Activated naive CD4-positive, alpha-beta T cell treated with anti-CD3 and anti-CD28 coated beads for 36 hours (primary cell): ENCODE results near the gene TMEM169. TPM values are rescaled to one million over a fixed set of nuclear protein-coding genes. Genes with fewer than 3 reads are reported as not detected.
"Not testable (repeated sequence)": the region's sequence is repeated elsewhere in the genome, so short reads cannot be mapped to it uniquely, and the experiment has no call there.

ENCODE experiments used
- CTCF ChIA-PET: fragments of 350-600 bp; sonication (Branson Sonifier 250); formaldehyde crosslinking; loops from one replicate; lab custom pipeline; 2021; ENCODE audit warnings: antibody characterized with exemption; lab: Charles Lee
- DNase-seq: peaks from one replicate; pipeline ENCODE4 v3.0.0-alpha.2; 2020
- H3K27ac Mint-ChIP-seq: one replicate; pipeline ENCODE4 v1.8.0; 2021; ENCODE audit warnings: mild to moderate bottlenecking, mixed read lengths
- H3K27me3 Mint-ChIP-seq: one replicate; pipeline ENCODE4 v1.8.0; 2021; ENCODE audit warnings: low read depth, mixed read lengths
- H3K36me3 Mint-ChIP-seq: one replicate; pipeline ENCODE4 v1.8.0; 2021; ENCODE audit warnings: low read depth, mixed read lengths
- H3K4me1 Mint-ChIP-seq: one replicate; pipeline ENCODE4 v1.8.0; 2021; ENCODE audit warnings: low read depth, mixed read lengths
- H3K4me3 Mint-ChIP-seq: one replicate; pipeline ENCODE4 v1.8.0; 2021; ENCODE audit warnings: mild to moderate bottlenecking, moderate library complexity, mixed read lengths
- H3K9me3 Mint-ChIP-seq: one replicate; pipeline ENCODE4 v1.8.0; 2021; ENCODE audit warnings: mixed read lengths
- intact Hi-C: fragments of 100-400 bp; cut with micrococcal nuclease; formaldehyde crosslinking; loops from one replicate; pipeline ENCODE4 v1.15.1; 2023
- total RNA-seq, 2 experiments: library from RNA; stranded (reverse); gene quantifications; one replicate each; pipeline ENCODE4 v1.2.3, GENCODE V29; 2021

TMEM169 gene
- total RNA-seq, 2 experiments from 2014 or later = 0.57 to 0.81 TPM

GRCh38 chr2:216139884-216140283, 58.2 kb downstream of the TMEM169 start:
- H3K9me3 Mint-ChIP-seq = no peaks in the 10 kb centered on the region

GRCh38 chr2:216141516-216141915, 59.8 kb downstream of the TMEM169 start:
- H3K36me3 Mint-ChIP-seq = peaks cover 43% of the 10 kb centered on the region
- not testable (repeated sequence) for DNase-seq

More at GRCh38 chr2:216139884-216140283, 58.2 kb downstream of the TMEM169 start:
- intact Hi-C loops = loop anchor here (1.0 kb wide), 2 partner anchors 30 to 106 kb away; no protein-coding TSS in a partner anchor
- Mint-ChIP-seq H3K4me3 (no peak overlapping the region), H3K36me3 (peaks cover 56% of the 10 kb centered on the region), H3K4me1 (peaks cover 40% of the 10 kb centered on the region), H3K27me3 (no peaks in the 10 kb centered on the region), H3K27ac (peak overlapping the region; percentile 14)
- DNase-seq = peak; percentile 66
- CTCF ChIA-PET = interaction anchor here (1.2 to 3.1 kb wide), 5 partner anchors 10 to 33 kb away, joined by 5 to 24 read pairs (median 8); partner anchors contain the start of gene XRCC5

GRCh38 chr2:216142540-216142939, 60.8 kb downstream of the TMEM169 start:
- Mint-ChIP-seq H3K36me3 (peaks cover 44% of the 10 kb centered on the region), H3K27ac (peak overlapping the region; percentile 69), H3K9me3 (no peaks in the 10 kb centered on the region), H3K4me3 (no peak overlapping the region), H3K27me3 (no peaks in the 10 kb centered on the region), H3K4me1 (peaks cover 35% of the 10 kb centered on the region)
- intact Hi-C loops = no loop called here
- DNase-seq = peak; percentile 52
- CTCF ChIA-PET = interaction anchor here (0.8 to 3.1 kb wide), 4 partner anchors 12 to 185 kb away, joined by 3 to 24 read pairs (median 6); partner anchors contain the start of gene XRCC5

More at GRCh38 chr2:216141516-216141915, 59.8 kb downstream of the TMEM169 start:
- intact Hi-C loops, H3K27me3 Mint-ChIP-seq, H3K4me3 Mint-ChIP-seq, H3K9me3 Mint-ChIP-seq: not testable (repeated sequence)
- H3K4me1 Mint-ChIP-seq = peaks cover 31% of the 10 kb centered on the region
- CTCF ChIA-PET = interaction anchor here (0.6 to 3.1 kb wide), 10 partner anchors 11 to 108 kb away, joined by 3 to 24 read pairs (median 6); partner anchors contain the start of gene XRCC5
- H3K27ac Mint-ChIP-seq = peak overlapping the region; percentile 22

- Mint-ChIP-seq H3K36me3 (peaks cover 40% of the 10 kb centered on the region), H3K9me3 (no peaks in the 10 kb centered on the region), H3K4me3 (no peak overlapping the region), H3K4me1 (peaks cover 36% of the 10 kb centered on the region), H3K27me3 (no peaks in the 10 kb centered on the region), H3K27ac (no peak overlapping the region)
- DNase-seq = no peak
- CTCF ChIA-PET = interaction anchor here (0.5 kb wide), 1 partner anchor 44 kb away, joined by 3 read pairs; no protein-coding TSS in a partner anchor
- intact Hi-C loops = no loop called here
Measured at GRCh38 chr2:216144372-216144771, 62.7 kb downstream of the TMEM169 start.

GRCh38 chr2:216144857-216145256, 63.1 kb downstream of the TMEM169 start:
- H3K4me3 Mint-ChIP-seq = no peak overlapping the region
- H3K27ac Mint-ChIP-seq = no peak overlapping the region
- H3K36me3 Mint-ChIP-seq = peaks cover 45% of the 10 kb centered on the region
- CTCF ChIA-PET = interaction anchor here (0.5 to 1.6 kb wide), 3 partner anchors 9 to 43 kb away, joined by 3 to 4 read pairs (median 4); no protein-coding TSS in a partner anchor
- no peaks in the 10 kb centered on the region for H3K27me3 Mint-ChIP-seq
- H3K4me1 Mint-ChIP-seq = peaks cover 40% of the 10 kb centered on the region
- H3K9me3 Mint-ChIP-seq = no peaks in the 10 kb centered on the region
- intact Hi-C loops = no loop called here
- DNase-seq = no peak

- no peak for DNase-seq
- Mint-ChIP-seq H3K27ac (no peak overlapping the region), H3K36me3 (peaks cover 47% of the 10 kb centered on the region), H3K4me3 (no peak overlapping the region), H3K9me3 (no peaks in the 10 kb centered on the region), H3K4me1 (peaks cover 35% of the 10 kb centered on the region), H3K27me3 (no peaks in the 10 kb centered on the region)
- intact Hi-C loops = no loop called here
- CTCF ChIA-PET = interaction anchor here (0.8 to 1.8 kb wide), 3 partner anchors 15 to 258 kb away, joined by 3 to 7 read pairs (median 4); no protein-coding TSS in a partner anchor
Measured at GRCh38 chr2:216146573-216146972, 64.9 kb downstream of the TMEM169 start.

GRCh38 chr2:216147172-216148131, 65.7 kb downstream of the TMEM169 start:
- Mint-ChIP-seq H3K9me3 (no peaks in the 10 kb centered on the region), H3K4me3 (no peak overlapping the region), H3K27me3 (no peaks in the 10 kb centered on the region), H3K4me1 (peaks cover 30% of the 10 kb centered on the region), H3K27ac (peak overlapping the region; percentile 10), H3K36me3 (peaks cover 49% of the 10 kb centered on the region)
- intact Hi-C loops = no loop called here
- CTCF ChIA-PET = interaction anchor here (0.6 to 1.8 kb wide), 3 partner anchors 27 to 257 kb away, joined by 3 to 8 read pairs (median 7); no protein-coding TSS in a partner anchor
- no peak for DNase-seq

GRCh38 chr2:216148983-216149382, 67.3 kb downstream of the TMEM169 start:
- no peak overlapping the region for H3K4me3 Mint-ChIP-seq
- H3K27me3 Mint-ChIP-seq = no peaks in the 10 kb centered on the region
- no peaks in the 10 kb centered on the region for H3K9me3 Mint-ChIP-seq
- no peak for DNase-seq
- no peak overlapping the region for H3K27ac Mint-ChIP-seq
- peaks cover 25% of the 10 kb centered on the region for H3K4me1 Mint-ChIP-seq
- intact Hi-C loops = no loop called here
- peaks cover 55% of the 10 kb centered on the region for H3K36me3 Mint-ChIP-seq
- CTCF ChIA-PET = no interaction called here

- CTCF ChIA-PET = interaction anchor here (1.2 kb wide), 1 partner anchor 10 kb away, joined by 5 read pairs; no protein-coding TSS in a partner anchor
- Mint-ChIP-seq H3K4me1 (peaks cover 25% of the 10 kb centered on the region), H3K9me3 (no peaks in the 10 kb centered on the region), H3K36me3 (peaks cover 62% of the 10 kb centered on the region), H3K4me3 (no peak overlapping the region), H3K27ac (peak overlapping the region; percentile 43), H3K27me3 (no peaks in the 10 kb centered on the region)
- no peak for DNase-seq
- intact Hi-C loops = no loop called here
Measured at GRCh38 chr2:216149741-216150140, 68.0 kb downstream of the TMEM169 start.

GRCh38 chr2:216151313-216152025, 69.8 kb downstream of the TMEM169 start:
- H3K36me3 Mint-ChIP-seq = peaks cover 70% of the 10 kb centered on the region
- intact Hi-C loops = loop anchor here (1.0 kb wide), 2 partner anchors 198 to 253 kb away; no protein-coding TSS in a partner anchor
- CTCF ChIA-PET = no interaction called here

More at GRCh38 chr2:216151313-216152025, 69.8 kb downstream of the TMEM169 start:
- H3K27me3 Mint-ChIP-seq = no peaks in the 10 kb centered on the region
- DNase-seq = no peak
- no peak overlapping the region for H3K4me3 Mint-ChIP-seq
- no peaks in the 10 kb centered on the region for H3K9me3 Mint-ChIP-seq
- H3K4me1 Mint-ChIP-seq = peaks cover 25% of the 10 kb centered on the region
- H3K27ac Mint-ChIP-seq = no peak overlapping the region
